Measurements from ENCODE around the gene CTU2. TPM values are rescaled to one million over a fixed set of nuclear protein-coding genes. Genes with fewer than 3 reads are reported as not detected.

The CTU2 gene
- polyA plus RNA-seq, 1 of the 3 experiments (the other 2 are of a cell fraction), result 16.2 TPM

- no peaks in the 10 kb centered on the region for H3K9me3 ChIP-seq
- no peak overlapping the region for H3K4me2 ChIP-seq
- TF ChIP-seq SIN3A (IDR thresholded peaks at IDR 0.05; ENCODE audit: borderline replicate concordance, low read depth, low read length), result no peak
- no peak for TF ChIP-seq REST (IDR thresholded peaks at IDR 0.05; ENCODE audit: low read depth, low read length)
- no peak for TF ChIP-seq IRF3 (IDR thresholded peaks at IDR 0.05; ENCODE audit: low read depth, low read length)
- TF ChIP-seq RXRA (IDR thresholded peaks at IDR 0.05; ENCODE audit: borderline replicate concordance, low read depth), result no peak
- TF ChIP-seq ZBTB33 (IDR thresholded peaks at IDR 0.05; ENCODE audit: borderline replicate concordance, low read depth), result no peak
- TF ChIP-seq FOXJ3 (CRISPR knock-in tag; IDR thresholded peaks at IDR 0.05), result no peak
- no peak for TF ChIP-seq RFX5 (IDR thresholded peaks at IDR 0.05; ENCODE audit: low read length)
- no peak for TF ChIP-seq EZH2phosphoT487 (IDR thresholded peaks at IDR 0.05; ENCODE audit: borderline replicate concordance, low read depth)
- TF ChIP-seq MEF2A (IDR thresholded peaks at IDR 0.05; ENCODE audit: borderline replicate concordance, low read depth), result no peak
- no peak for TF ChIP-seq NRF1 (IDR thresholded peaks at IDR 0.05; ENCODE audit: low read depth, low read length)
- no peak for TF ChIP-seq CTCF (IDR thresholded peaks at IDR 0.05)
- CTCF ChIA-PET, result interaction anchor here (0.6 kb wide), 1 partner anchor 1089 kb away, joined by 3 read pairs; no protein-coding TSS in a partner anchor
- no peaks in the 10 kb centered on the region for H3K36me3 ChIP-seq (replicated peaks in 1 of 2; ENCODE audit: control insufficient read depth in 1 of 2, insufficient read depth in 2 of 2, low read length in 1 of 2)
- WGBS (ENCODE audit: low lambda C conversion rate), result 49% methylated on average over 12 of the region's 32 CpGs
- no peaks in the 10 kb centered on the region for H3K79me2 ChIP-seq (ENCODE audit: insufficient read depth)
- H3K9ac ChIP-seq, result no peak overlapping the region
- H3K27ac ChIP-seq (ENCODE audit: low read depth in 2 of 2, low read length in 1 of 2), result no peak overlapping the region
- DNase-seq, result peak; percentile 61
- H3K27me3 ChIP-seq (ENCODE audit: insufficient read depth), result no peaks in the 10 kb centered on the region
- H4K20me1 ChIP-seq (ENCODE audit: insufficient read depth), result no peaks in the 10 kb centered on the region
- no peaks in the 10 kb centered on the region for H3K9me2 ChIP-seq
- POLR2A ChIA-PET, result no interaction called here
- H3K4me3 ChIP-seq (ENCODE audit: low read depth in 2 of 2, low read length in 1 of 2), result no peak overlapping the region
- H3F3A ChIP-seq (replicated peaks; ENCODE audit: insufficient read depth), result no peaks in the 10 kb centered on the region
- no peak overlapping the region for H2AFZ ChIP-seq (ENCODE audit: low read depth)
- H3K4me1 ChIP-seq (ENCODE audit: control insufficient read depth in 1 of 2, insufficient read depth in 2 of 2, low read depth in 1 of 2, low read length in 1 of 2), result peaks cover 0 to 5% of the 10 kb centered on the region in 2 experiments; a peak in 1 of 4 replicates
Measured at GRCh38 chr16:88678224-88678979, 27.9 kb upstream of the CTU2 start.
